ENCODE results near the gene PCDH9. TPM values are rescaled to one million over a fixed set of nuclear protein-coding genes. Genes with fewer than 3 reads are reported as not detected.

The PCDH9 gene
- total and polyA plus RNA-seq, 10 of the 15 experiments (the other 5 are each of a cell fraction or from before 2014, with no cell fraction given), result 0.02 to 2.3 (median 0.05) TPM; not detected in 1

DNA sequence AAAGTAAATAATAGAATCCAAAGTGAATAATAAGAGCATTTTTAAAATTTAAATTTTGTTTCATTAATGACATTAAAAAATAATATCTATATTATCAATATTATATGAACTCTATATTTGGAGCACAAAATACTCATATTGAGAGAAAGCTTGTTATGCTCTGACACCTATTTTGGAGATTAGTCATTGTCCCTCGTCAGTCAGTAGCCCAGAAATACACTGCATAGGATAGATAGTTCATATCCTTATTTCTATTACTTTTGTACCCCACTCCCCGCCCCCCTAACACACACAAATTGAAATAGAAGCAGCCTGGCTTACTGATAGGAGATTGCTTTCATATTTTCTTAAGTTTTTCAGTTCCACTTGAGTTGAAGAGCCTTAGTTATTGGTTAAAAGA lies 652.8 kb downstream of the PCDH9 start (continued):
- no peak for TF ChIP-seq GABPA (IDR thresholded peaks at IDR 0.05; ENCODE audit: low read depth)
- TF ChIP-seq POU2F2 (IDR thresholded peaks at IDR 0.05; ENCODE audit: borderline replicate concordance, low read depth, low read length), result no peak

DNA sequence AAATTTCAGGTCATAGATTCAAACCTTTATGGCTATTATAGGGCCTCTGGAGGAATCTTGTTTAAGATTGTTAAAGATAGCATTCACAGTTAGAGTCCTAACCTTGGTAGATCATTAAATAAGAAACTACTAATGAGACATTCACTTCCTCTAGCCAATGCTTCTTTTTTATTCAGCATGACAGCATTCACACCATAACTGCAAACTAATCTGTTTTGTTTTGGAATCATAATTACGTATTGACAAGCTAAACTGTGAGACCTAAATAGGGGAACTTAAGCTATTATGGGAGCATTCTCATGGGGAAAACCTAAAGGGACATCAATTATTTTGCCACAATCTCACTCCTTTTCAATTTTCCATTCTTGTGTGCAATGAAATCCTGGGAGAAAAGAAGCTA lies 653.8 kb downstream of the PCDH9 start:
- 0% methylated on average over 1 of the region's 1 CpG for WGBS (ENCODE audit: insufficient coverage, insufficient replicate concordance, low lambda C conversion rate, missing lambda C conversion rate)
- ChIA-PET SMC1A (ENCODE audit: uncharacterized antibody, unreplicated experiment) (interaction anchor here (0.6 to 1.0 kb wide), 6 partner anchors 9 to 684 kb away, joined by 3 to 5 read pairs (median 3); no protein-coding TSS in a partner anchor), POLR2A (interaction anchor here (0.6 kb wide), 1 partner anchor 21 kb away, joined by 3 read pairs; no protein-coding TSS in a partner anchor), RAD21 (ENCODE audit: unreplicated experiment) (interaction anchor here (1.4 kb wide), 1 partner anchor 21 kb away, joined by 4 read pairs; no protein-coding TSS in a partner anchor), CTCF (interaction anchor here (0.6 to 1.5 kb wide), 6 partner anchors 16 to 543 kb away, joined by 3 to 6 read pairs (median 3); no protein-coding TSS in a partner anchor)
- FAIRE-seq (no peak), ATAC-seq (peak; percentile 87), DNase-seq (ENCODE audit: low read depth, low spot score) (no peak)
- BruUV-seq (replicated peaks), result no TSS peak
- H3K27ac ChIP-seq (ENCODE audit: control insufficient read depth, insufficient read depth), result no peak overlapping the region
- H3K79me2 ChIP-seq (ENCODE audit: control insufficient read depth, insufficient read depth, low read length), result no peaks in the 10 kb centered on the region
- in situ Hi-C loops (cut with MboI), result no loop called here
- no peak overlapping the region for H3K4me3 ChIP-seq
- no peak overlapping the region for H3K4me2 ChIP-seq (ENCODE audit: control insufficient read depth, insufficient read depth)
- TF ChIP-seq MEF2B (IDR thresholded peaks at IDR 0.05; ENCODE audit: partially characterized antibody, poor library complexity, severe bottlenecking) (peak; percentile 69), BMI1 (IDR thresholded peaks at IDR 0.05; ENCODE audit: borderline replicate concordance) (peak; percentile 44), MTA3 (IDR thresholded peaks at IDR 0.05; ENCODE audit: borderline replicate concordance, low read length) (no peak), ZNF217 (IDR thresholded peaks at IDR 0.05) (0 out of 2 replicates have a peak, but pooled peaks have one; percentile 32), SPI1 (IDR thresholded peaks at IDR 0.05; ENCODE audit: borderline replicate concordance, insufficient read depth, low read depth, low read length) (peak; percentile 32; the same call in 1 of the 2 replicates), DPF2 (IDR thresholded peaks at IDR 0.05) (peak; percentile 40; the same call in 1 of the 2 replicates), CBFB (IDR thresholded peaks at IDR 0.05; ENCODE audit: low read depth) (no peak), EP300 (IDR thresholded peaks at IDR 0.05; ENCODE audit: borderline replicate concordance in 1 of 2, control insufficient read depth in 1 of 2, low read depth in 2 of 2, low read length in 2 of 2) (peak; percentile 33 to 64; a peak in 2 of 4 replicates), MTA2 (IDR thresholded peaks at IDR 0.05; ENCODE audit: low read depth) (peak; percentile 97), IKZF2 (IDR thresholded peaks at IDR 0.05) (peak; percentile 41 to 60; a peak in 2 of 4 replicates), IKZF1 (conservative IDR thresholded peaks at IDR 0.05) (peak; percentile 39), ATF7 (IDR thresholded peaks at IDR 0.05; ENCODE audit: low read depth) (peak; percentile 74), ASH2L (IDR thresholded peaks at IDR 0.05; ENCODE audit: borderline replicate concordance, low read depth) (no peak)
- TF ChIP-seq, protein P1, sequence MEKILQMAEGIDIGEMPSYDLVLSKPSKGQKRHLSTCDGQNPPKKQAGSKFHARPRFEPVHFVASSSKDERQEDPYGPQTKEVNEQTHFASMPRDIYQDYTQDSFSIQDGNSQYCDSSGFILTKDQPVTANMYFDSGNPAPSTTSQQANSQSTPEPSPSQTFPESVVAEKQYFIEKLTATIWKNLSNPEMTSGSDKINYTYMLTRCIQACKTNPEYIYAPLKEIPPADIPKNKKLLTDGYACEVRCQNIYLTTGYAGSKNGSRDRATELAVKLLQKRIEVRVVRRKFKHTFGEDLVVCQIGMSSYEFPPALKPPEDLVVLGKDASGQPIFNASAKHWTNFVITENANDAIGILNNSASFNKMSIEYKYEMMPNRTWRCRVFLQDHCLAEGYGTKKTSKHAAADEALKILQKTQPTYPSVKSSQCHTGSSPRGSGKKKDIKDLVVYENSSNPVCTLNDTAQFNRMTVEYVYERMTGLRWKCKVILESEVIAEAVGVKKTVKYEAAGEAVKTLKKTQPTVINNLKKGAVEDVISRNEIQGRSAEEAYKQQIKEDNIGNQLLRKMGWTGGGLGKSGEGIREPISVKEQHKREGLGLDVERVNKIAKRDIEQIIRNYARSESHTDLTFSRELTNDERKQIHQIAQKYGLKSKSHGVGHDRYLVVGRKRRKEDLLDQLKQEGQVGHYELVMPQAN (conservative IDR thresholded peaks at IDR 0.05), result no peak
- TF ChIP-seq, protein P2, sequence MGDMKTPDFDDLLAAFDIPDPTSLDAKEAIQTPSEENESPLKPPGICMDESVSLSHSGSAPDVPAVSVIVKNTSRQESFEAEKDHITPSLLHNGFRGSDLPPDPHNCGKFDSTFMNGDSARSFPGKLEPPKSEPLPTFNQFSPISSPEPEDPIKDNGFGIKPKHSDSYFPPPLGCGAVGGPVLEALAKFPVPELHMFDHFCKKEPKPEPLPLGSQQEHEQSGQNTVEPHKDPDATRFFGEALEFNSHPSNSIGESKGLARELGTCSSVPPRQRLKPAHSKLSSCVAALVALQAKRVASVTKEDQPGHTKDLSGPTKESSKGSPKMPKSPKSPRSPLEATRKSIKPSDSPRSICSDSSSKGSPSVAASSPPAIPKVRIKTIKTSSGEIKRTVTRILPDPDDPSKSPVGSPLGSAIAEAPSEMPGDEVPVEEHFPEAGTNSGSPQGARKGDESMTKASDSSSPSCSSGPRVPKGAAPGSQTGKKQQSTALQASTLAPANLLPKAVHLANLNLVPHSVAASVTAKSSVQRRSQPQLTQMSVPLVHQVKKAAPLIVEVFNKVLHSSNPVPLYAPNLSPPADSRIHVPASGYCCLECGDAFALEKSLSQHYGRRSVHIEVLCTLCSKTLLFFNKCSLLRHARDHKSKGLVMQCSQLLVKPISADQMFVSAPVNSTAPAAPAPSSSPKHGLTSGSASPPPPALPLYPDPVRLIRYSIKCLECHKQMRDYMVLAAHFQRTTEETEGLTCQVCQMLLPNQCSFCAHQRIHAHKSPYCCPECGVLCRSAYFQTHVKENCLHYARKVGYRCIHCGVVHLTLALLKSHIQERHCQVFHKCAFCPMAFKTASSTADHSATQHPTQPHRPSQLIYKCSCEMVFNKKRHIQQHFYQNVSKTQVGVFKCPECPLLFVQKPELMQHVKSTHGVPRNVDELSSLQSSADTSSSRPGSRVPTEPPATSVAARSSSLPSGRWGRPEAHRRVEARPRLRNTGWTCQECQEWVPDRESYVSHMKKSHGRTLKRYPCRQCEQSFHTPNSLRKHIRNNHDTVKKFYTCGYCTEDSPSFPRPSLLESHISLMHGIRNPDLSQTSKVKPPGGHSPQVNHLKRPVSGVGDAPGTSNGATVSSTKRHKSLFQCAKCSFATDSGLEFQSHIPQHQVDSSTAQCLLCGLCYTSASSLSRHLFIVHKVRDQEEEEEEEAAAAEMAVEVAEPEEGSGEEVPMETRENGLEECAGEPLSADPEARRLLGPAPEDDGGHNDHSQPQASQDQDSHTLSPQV (IDR thresholded peaks at IDR 0.05), result no peak
- intact Hi-C loops (cut with micrococcal nuclease; ENCODE audit: unreplicated experiment), result no loop called here
- no peaks in the 10 kb centered on the region for H3K27me3 ChIP-seq (replicated peaks in 1 of 2; ENCODE audit: control insufficient read depth in 2 of 2, insufficient read depth in 2 of 2, low read length in 1 of 2)
- no peak overlapping the region for H3K9ac ChIP-seq (ENCODE audit: control insufficient read depth, insufficient read depth, low read length)
- H3K4me1 ChIP-seq (ENCODE audit: control insufficient read depth, insufficient read depth, low read length), result no peaks in the 10 kb centered on the region
- H2AFZ ChIP-seq (ENCODE audit: control insufficient read depth, low read depth, low read length), result no peak overlapping the region
- no peaks in the 10 kb centered on the region for H3K36me3 ChIP-seq (ENCODE audit: control insufficient read depth in 2 of 2, insufficient read depth in 2 of 2, low read length in 1 of 2)
- no peaks in the 10 kb centered on the region for H4K20me1 ChIP-seq (ENCODE audit: control insufficient read depth, insufficient read depth)
- no peaks in the 10 kb centered on the region for H3K9me3 ChIP-seq (replicated peaks; ENCODE audit: control insufficient read depth, insufficient read depth, low read length)
